Kidney (tissue), 14 donors: ENCODE data around the gene KLHDC3. TPM values are rescaled to one million over a fixed set of nuclear protein-coding genes. Genes with fewer than 3 reads are reported as not detected.

Experiments
- DNase-seq, 5 donors: peaks; one replicate each; pipeline ENCODE4 v3.0.0-alpha.2; 2013 to 2020
- FAIRE-seq: peaks from 2 replicates; lab custom pipeline; 2012; peaks lifted over from hg19 to GRCh38; lab: Jason Lieb, UNC
- H3K27ac ChIP-seq, 2 donors: one replicate each; pipeline ENCODE4 v1.7.0; 2013; ENCODE audit warnings: low read depth in 2 of 2, low read length in 2 of 2, inconsistent platforms in 1 of 2
- H3K27me3 ChIP-seq: one replicate; pipeline ENCODE4 v1.7.1; 2013; ENCODE audit warnings: low read length, inconsistent platforms; ENCODE audit not compliant: control insufficient read depth, insufficient read depth
- H3K36me3 ChIP-seq, 3 donors: one replicate each; pipeline versions ENCODE4 v1.7.0 to v1.7.1; 2013; ENCODE audit warnings: low read length in 3 of 3, control low read depth in 1 of 3, inconsistent platforms in 1 of 3; ENCODE audit not compliant: insufficient read depth in 3 of 3, control insufficient read depth in 2 of 3
- H3K4me1 ChIP-seq, 3 donors: one replicate each; pipeline versions ENCODE4 v1.7.0 to v1.7.1; 2013; ENCODE audit warnings: low read length in 3 of 3, inconsistent platforms in 1 of 3, low read depth in 1 of 3; ENCODE audit not compliant: control insufficient read depth in 2 of 3, insufficient read depth in 2 of 3
- H3K4me3 ChIP-seq, 3 donors: one replicate each; pipeline versions ENCODE4 v1.7.0 to v1.8.1; 2013; ENCODE audit warnings: low read length in 3 of 3, control low read depth in 1 of 3, inconsistent platforms in 1 of 3
- H3K9ac ChIP-seq, 3 donors: one replicate each; pipeline versions ENCODE4 v1.7.0 to v1.7.1; 2013; ENCODE audit warnings: low read length in 3 of 3, control low read depth in 1 of 3, inconsistent platforms in 1 of 3
- H3K9me3 ChIP-seq, 3 donors: one replicate each; pipeline versions ENCODE4 v1.7.0 to v1.7.1; 2013; ENCODE audit warnings: low read length in 3 of 3, control low read depth in 1 of 3, inconsistent platforms in 1 of 3; ENCODE audit not compliant: control insufficient read depth in 2 of 3, insufficient read depth in 1 of 3
- intact Hi-C: fragments of 100-400 bp; cut with DNase I; formaldehyde crosslinking; loops from one replicate; pipeline ENCODE4 v1.11.1; 2022
- polyA plus RNA-seq: library from polyadenylated mRNA; stranded (reverse); fragments of 350-450 nt; fragmentation: Illumina TruSeq; extraction: RNeasy Lipid Tissue Mini Kit (QIAGEN cat#74804); gene quantifications from one replicate; pipeline ENCODE4 v1.2.3, GENCODE V29; 2014; ENCODE audit warnings: low read depth, low replicate concordance; ENCODE audit not compliant: insufficient read depth
- total RNA-seq: library from RNA; stranded (reverse); fragmentation: NEBNext Ultra II Directional; extraction: Animal tissue kit (Norgen Biotek cat#: 25700); gene quantifications from one replicate; pipeline ENCODE4 v1.2.1, GENCODE V29; 2021
- TF ChIP-seq, protein P1 (sequence below): IDR thresholded peaks from 3 replicates; pipeline ENCODE4 v1.5.1; 2012; ENCODE audit warnings: mild to moderate bottlenecking, moderate library complexity, borderline replicate concordance; ENCODE audit not compliant: insufficient read depth; ENCODE audit errors: extremely low read depth
- donor health status: control.
- donor health status: control.
- donor health status: control.
- donor health status: control.
- donor health status: control.
- donor health status: DM: yes; HTN: yes; CAD: no.
- donor health status: Normal renal cell carcinoma (clear cell type).

KLHDC3 gene
- total and polyA plus RNA-seq, 2 donors from 2014 or later = 52.6 to 90.0 TPM

DNA sequence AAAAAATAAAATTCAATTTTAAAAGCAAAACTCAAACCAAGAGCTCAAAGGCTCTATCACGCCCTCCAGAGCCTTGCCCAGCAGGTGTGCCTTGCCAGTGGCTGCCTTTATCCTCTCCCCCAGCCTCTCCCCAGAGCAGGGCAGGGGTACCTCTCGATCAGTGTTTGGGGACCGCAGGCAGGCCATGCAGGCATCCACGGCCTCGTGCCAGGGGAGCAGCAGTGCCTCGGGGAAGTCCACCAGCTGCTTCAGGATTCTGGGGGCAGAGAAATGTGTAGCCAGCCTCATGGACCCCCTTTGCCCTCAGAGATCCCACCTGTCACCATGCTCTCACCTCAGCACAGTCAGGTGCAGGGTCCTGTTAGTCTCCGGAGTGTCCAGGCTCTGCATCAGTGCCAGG lies 33.9 kb downstream of the KLHDC3 start:
- Histone ChIP-seq H3K9me3 (no peaks in the 10 kb centered on the region), H3K4me3 (no peak overlapping the region), H3K9ac (no peak overlapping the region), H3K36me3 (peaks cover 10 to 25% (median 21%) of the 10 kb centered on the region in 3 donors), H3K4me1 (peaks cover 0 to 10% (median 0%) of the 10 kb centered on the region in 3 donors), H3K27me3 (no peaks in the 10 kb centered on the region), H3K27ac (no peak overlapping the region)
- intact Hi-C loops = no loop called here
- FAIRE-seq (no peak), DNase-seq (no peak)
- TF ChIP-seq, protein P1, sequence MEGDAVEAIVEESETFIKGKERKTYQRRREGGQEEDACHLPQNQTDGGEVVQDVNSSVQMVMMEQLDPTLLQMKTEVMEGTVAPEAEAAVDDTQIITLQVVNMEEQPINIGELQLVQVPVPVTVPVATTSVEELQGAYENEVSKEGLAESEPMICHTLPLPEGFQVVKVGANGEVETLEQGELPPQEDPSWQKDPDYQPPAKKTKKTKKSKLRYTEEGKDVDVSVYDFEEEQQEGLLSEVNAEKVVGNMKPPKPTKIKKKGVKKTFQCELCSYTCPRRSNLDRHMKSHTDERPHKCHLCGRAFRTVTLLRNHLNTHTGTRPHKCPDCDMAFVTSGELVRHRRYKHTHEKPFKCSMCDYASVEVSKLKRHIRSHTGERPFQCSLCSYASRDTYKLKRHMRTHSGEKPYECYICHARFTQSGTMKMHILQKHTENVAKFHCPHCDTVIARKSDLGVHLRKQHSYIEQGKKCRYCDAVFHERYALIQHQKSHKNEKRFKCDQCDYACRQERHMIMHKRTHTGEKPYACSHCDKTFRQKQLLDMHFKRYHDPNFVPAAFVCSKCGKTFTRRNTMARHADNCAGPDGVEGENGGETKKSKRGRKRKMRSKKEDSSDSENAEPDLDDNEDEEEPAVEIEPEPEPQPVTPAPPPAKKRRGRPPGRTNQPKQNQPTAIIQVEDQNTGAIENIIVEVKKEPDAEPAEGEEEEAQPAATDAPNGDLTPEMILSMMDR = no peak

DNA sequence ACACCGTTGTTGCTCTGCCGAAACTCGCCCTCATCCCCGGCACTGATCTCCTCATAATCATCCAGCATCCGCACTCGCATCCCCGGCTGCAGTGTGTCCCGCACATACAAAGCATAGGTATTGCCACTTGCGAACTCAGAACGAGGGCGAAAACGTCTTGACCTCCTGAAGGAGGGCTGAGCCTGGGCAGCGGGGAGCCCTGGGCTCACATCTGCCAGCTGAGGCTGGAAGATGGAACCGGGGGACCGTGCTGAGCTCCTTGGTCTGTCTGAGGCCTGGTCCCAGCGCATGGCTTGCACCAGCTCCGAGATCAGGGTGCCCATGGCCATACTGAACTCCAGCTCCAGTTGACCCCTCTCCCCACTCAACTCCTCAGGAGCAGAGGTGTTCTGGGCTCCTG lies 36.9 kb downstream of the KLHDC3 start:
- Histone ChIP-seq H3K4me1 (peaks cover 0 to 15% (median 3%) of the 10 kb centered on the region in 3 donors), H3K4me3 (no peak overlapping the region), H3K9ac (no peak overlapping the region), H3K27me3 (no peaks in the 10 kb centered on the region), H3K36me3 (peaks cover 10 to 24% (median 20%) of the 10 kb centered on the region in 3 donors), H3K27ac (no peak overlapping the region), H3K9me3 (no peaks in the 10 kb centered on the region)
- intact Hi-C loops = no loop called here
- TF ChIP-seq, protein P1 = no peak
- DNase-seq = peak in 1 of 5 donors; percentile 65
- no peak for FAIRE-seq

DNA sequence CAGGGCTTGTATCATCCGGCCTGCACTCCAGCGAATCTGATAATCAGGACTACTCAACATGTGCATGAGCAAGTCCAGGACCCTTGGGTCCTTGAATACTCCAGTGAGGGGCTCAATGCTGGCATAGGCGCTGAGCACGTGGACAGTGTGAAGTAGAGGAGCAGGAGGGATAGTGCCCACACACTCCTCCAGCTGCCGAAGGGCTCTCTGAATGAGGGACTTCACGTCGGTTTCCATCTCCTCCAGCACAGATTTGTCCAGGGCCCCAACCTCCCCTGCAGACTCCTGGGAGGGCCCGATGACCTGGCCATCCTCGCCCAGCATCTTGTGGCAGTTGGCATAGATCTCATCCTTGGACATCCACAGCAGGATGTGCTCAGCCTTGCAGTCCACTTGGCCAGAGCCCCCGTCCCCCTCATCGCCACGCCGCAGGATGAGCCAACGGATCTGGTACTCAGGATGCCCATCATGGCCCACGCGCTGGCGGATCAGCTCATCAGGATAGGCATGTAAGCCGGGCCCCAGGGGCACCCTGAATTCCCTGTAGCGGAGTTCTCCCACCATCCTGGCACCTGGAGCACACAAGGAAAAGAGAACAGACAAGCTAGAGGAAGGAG lies 38.3 kb downstream of the KLHDC3 start:
- DNase-seq (peak in 1 of 5 donors; percentile 73), FAIRE-seq (no peak)
- Histone ChIP-seq H3K4me1 (peaks cover 0 to 15% (median 3%) of the 10 kb centered on the region in 3 donors), H3K9ac (no peak overlapping the region), H3K27me3 (no peaks in the 10 kb centered on the region), H3K36me3 (peaks cover 10 to 19% (median 14%) of the 10 kb centered on the region in 3 donors), H3K4me3 (no peak overlapping the region), H3K27ac (no peak overlapping the region), H3K9me3 (no peaks in the 10 kb centered on the region)
- intact Hi-C loops = no loop called here
- TF ChIP-seq, protein P1 = no peak
